A673 (cell line): ENCODE measurements around the gene DGKD. TPM values are rescaled to one million over a fixed set of nuclear protein-coding genes. Genes with fewer than 3 reads are reported as not detected.

Experiments
- BruUV-seq: library from RNA; stranded (reverse); fragments of 400-500 nt; replicated peaks from 2 replicates; lab custom pipeline; 2021; lab: Mats Ljungman, UMichigan
- CTCF ChIA-PET: fragments of 300-600 bp; sonication (Branson Sonifier 250); formaldehyde crosslinking; loops from one replicate; lab custom pipeline; 2022; ENCODE audit warnings: antibody characterized with exemption; lab: Charles Lee
- POLR2A ChIA-PET: fragments of 300-600 bp; sonication (Branson Sonifier 250); formaldehyde crosslinking; loops from one replicate; lab custom pipeline; 2022; ENCODE audit warnings: antibody characterized with exemption; ENCODE audit not compliant: low non-redundant PET; lab: Charles Lee
- DNase-seq: peaks from one replicate; pipeline ENCODE4 v3.0.0-alpha.2; 2015; ENCODE audit warnings: low spot score
- H3K27ac ChIP-seq: fragments of 200-600 bp; sonication (generic); 2 replicates; pipeline ENCODE4 v1.5.1; 2016; ENCODE audit warnings: mixed run types, low read depth, mild to moderate bottlenecking, mixed read lengths, antibody characterized with exemption, low read length; ENCODE audit not compliant: poor library complexity, severe bottlenecking
- H3K27me3 ChIP-seq: fragments of 200-600 bp; sonication (generic); replicated peaks from 2 replicates; pipeline ENCODE4 v1.6.1; 2017; ENCODE audit warnings: mixed run types, low read depth, mild to moderate bottlenecking, mixed read lengths, antibody characterized with exemption, low read length; ENCODE audit not compliant: insufficient read depth, poor library complexity
- H3K36me3 ChIP-seq: fragments of 200-600 bp; sonication (generic); 2 replicates; pipeline ENCODE4 v1.6.1; 2016; ENCODE audit warnings: mixed run types, mild to moderate bottlenecking, mixed read lengths, antibody characterized with exemption, low read length; ENCODE audit not compliant: insufficient read depth, poor library complexity, severe bottlenecking
- H3K4me1 ChIP-seq: fragments of 200-600 bp; sonication (generic); 2 replicates; pipeline ENCODE4 v1.6.1; 2017; ENCODE audit warnings: mixed run types, mild to moderate bottlenecking, mixed read lengths, antibody characterized with exemption, low read length; ENCODE audit not compliant: insufficient read depth, poor library complexity, severe bottlenecking
- H3K4me3 ChIP-seq: fragments of 200-600 bp; sonication (generic); 2 replicates; pipeline ENCODE4 v1.5.1; 2016; ENCODE audit warnings: low read depth, mixed run types, mild to moderate bottlenecking, mixed read lengths, low read length; ENCODE audit not compliant: poor library complexity, severe bottlenecking
- H3K9me3 ChIP-seq: fragments of 200-600 bp; sonication (generic); 2 replicates; pipeline ENCODE4 v1.6.1; 2016; ENCODE audit warnings: mixed run types, low read depth, mild to moderate bottlenecking, mixed read lengths, antibody characterized with exemption, low read length; ENCODE audit not compliant: poor library complexity, severe bottlenecking
- CTCF ChIP-seq: fragments of 300-800, 200-600 bp; sonication (generic); conservative IDR thresholded peaks from 2 replicates; pipeline ENCODE4 v1.5.1; 2017; ENCODE audit warnings: low read depth, mild to moderate bottlenecking, antibody characterized with exemption, low read length, moderate library complexity, mixed read lengths
- EZH2 ChIP-seq: fragments of 200-600 bp; sonication (generic); IDR thresholded peaks from 2 replicates; pipeline ENCODE4 v1.6.1; 2017; ENCODE audit warnings: borderline replicate concordance, low read depth, mild to moderate bottlenecking, mixed read lengths, antibody characterized with exemption, low read length; ENCODE audit not compliant: poor library complexity, severe bottlenecking
- intact Hi-C: fragments of 100-400 bp; cut with micrococcal nuclease; formaldehyde crosslinking; loops from one replicate; pipeline ENCODE4 v1.10.0; 2022; ENCODE audit not compliant: unreplicated experiment
- total RNA-seq: library from RNA; stranded (reverse); gene quantifications from 2 replicates; pipeline ENCODE4 v1.2.3, GENCODE V29; 2021

Gene DGKD
- total RNA-seq, 1 experiment from 2014 or later = 128 TPM

GRCh38 chr2:233434666-233435330 is 80.5 kb downstream of the DGKD start:
- Histone ChIP-seq H3K4me1 (peaks cover 20% of the 10 kb centered on the region), H3K9me3 (no peaks in the 10 kb centered on the region), H3K27ac (no peak overlapping the region), H3K4me3 (no peak overlapping the region), H3K27me3 (no peaks in the 10 kb centered on the region), H3K36me3 (peaks cover 18% of the 10 kb centered on the region)
- DNase-seq = no peak
- TF ChIP-seq CTCF (no peak), EZH2 (no peak)
- CTCF ChIA-PET = no interaction called here
- BruUV-seq = no TSS peak
- intact Hi-C loops = no loop called here
- POLR2A ChIA-PET = no interaction called here

GRCh38 chr2:233435436-233436190 is 81.3 kb downstream of the DGKD start:
- Histone ChIP-seq H3K36me3 (peaks cover 18% of the 10 kb centered on the region), H3K4me3 (no peak overlapping the region), H3K27me3 (no peaks in the 10 kb centered on the region), H3K9me3 (no peaks in the 10 kb centered on the region), H3K27ac (no peak overlapping the region), H3K4me1 (peaks cover 12% of the 10 kb centered on the region)
- intact Hi-C loops = no loop called here
- BruUV-seq = no TSS peak
- no peak for DNase-seq
- no peak for TF ChIP-seq EZH2
- TF ChIP-seq CTCF = no peak
- POLR2A ChIA-PET = no interaction called here
- CTCF ChIA-PET = no interaction called here

- no TSS peak for BruUV-seq
- no peak overlapping the region for H3K4me3 ChIP-seq
- H3K27me3 ChIP-seq = no peaks in the 10 kb centered on the region
- no peak for DNase-seq
- H3K9me3 ChIP-seq = no peaks in the 10 kb centered on the region
- ChIA-PET CTCF (no interaction called here), POLR2A (no interaction called here)
- intact Hi-C loops = no loop called here
- H3K4me1 ChIP-seq = peaks cover 6% of the 10 kb centered on the region
- peaks cover 18% of the 10 kb centered on the region for H3K36me3 ChIP-seq
- TF ChIP-seq CTCF (no peak), EZH2 (no peak)
- H3K27ac ChIP-seq = no peak overlapping the region
Measured at GRCh38 chr2:233436191-233436581, 81.9 kb downstream of the DGKD start.
